Astrocyte of the spinal cord (primary cell): ENCODE results near the gene NR3C1.
"Not testable (repeated sequence)": the region's sequence is repeated elsewhere in the genome, so short reads cannot be mapped to it uniquely, and the experiment has no call there.

Source experiments
- DNase-seq: peaks from one replicate; pipeline ENCODE4 v3.0.0; 2011; ENCODE audit warnings: low read depth, low spot score
- H3K4me3 ChIP-seq: 2 replicates; pipeline ENCODE4 v1.5.1; 2011; ENCODE audit warnings: low read depth, mild to moderate bottlenecking, low read length, moderate library complexity
- CTCF ChIP-seq: IDR thresholded peaks from 2 replicates; pipeline ENCODE4 v1.5.1; 2012; ENCODE audit warnings: low read depth, mild to moderate bottlenecking, low read length, inconsistent platforms
- in situ Hi-C: cut with HindIII; loops from 2 replicates; pipeline ENCODE4 v1.10.0; 2017; ENCODE audit warnings: low sequenced_read_pairs

NR3C1 gene

DNA sequence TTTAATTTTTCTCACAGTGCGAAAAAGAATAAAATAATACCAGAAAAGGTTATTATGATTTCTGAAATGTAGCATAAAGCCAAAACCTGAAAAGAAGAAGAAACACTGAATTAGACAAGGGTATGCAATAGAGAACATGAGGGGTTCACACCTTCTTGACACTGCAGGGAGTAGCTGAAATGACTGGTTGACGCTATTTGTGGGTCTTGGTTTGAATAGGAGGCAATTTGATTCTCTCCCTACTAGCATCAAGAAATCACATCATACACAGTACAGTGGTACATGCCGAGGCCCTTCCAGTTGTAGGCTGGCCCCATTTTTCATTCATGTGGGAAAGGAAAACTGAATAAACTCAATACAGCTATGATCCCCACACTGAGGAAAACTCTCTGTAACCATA is 68.6 kb downstream of the NR3C1 start:
- no peak overlapping the region for H3K4me3 ChIP-seq
- no peak for TF ChIP-seq CTCF
- no peak for DNase-seq
- in situ Hi-C loops, result no loop called here

DNA sequence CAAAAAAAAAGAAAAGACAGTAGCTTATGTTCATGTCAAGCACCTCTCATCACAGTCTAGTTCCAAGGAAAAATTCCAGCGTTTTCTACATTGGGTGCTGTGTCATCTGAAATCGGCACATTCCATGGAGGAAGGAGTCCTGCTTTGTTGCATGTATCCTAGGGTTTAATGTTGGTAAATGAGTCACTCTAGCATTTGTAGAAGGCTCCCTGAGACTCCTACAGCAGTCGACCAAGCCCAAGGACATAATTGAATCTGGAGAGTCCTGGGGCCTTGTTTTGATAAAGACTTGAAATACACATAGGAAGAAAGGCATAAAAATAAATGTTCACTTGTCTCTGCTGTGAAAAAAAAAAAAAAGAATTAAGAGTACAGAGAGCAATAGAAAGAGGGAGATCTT is 69.1 kb downstream of the NR3C1 start:
- in situ Hi-C loops, H3K4me3 ChIP-seq, DNase-seq: not testable (repeated sequence)

GRCh38 chr5:143331956-143332355 is 71.5 kb downstream of the NR3C1 start:
- TF ChIP-seq CTCF, result no peak
- H3K4me3 ChIP-seq, result no peak overlapping the region
- no peak for DNase-seq
- in situ Hi-C loops, result no loop called here

DNA sequence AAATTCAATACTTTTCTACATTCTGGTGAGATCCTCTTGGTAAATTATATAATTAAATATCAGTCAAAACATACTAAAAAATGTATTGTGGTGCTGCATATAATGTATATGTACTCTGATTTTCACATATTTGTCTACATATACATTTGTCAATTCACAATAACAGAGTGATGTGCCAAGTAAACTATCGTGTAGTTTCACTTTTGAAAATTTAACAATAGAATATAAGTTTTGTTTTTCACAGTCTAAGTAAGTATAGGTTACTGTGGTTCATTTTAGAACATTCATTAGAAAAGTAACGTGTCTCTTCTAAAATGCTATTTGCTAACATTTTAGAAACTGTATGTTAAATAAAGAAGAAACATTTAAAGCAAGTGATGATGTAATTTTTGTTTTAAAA is 73.6 kb downstream of the NR3C1 start:
- no peak for TF ChIP-seq CTCF
- no peak overlapping the region for H3K4me3 ChIP-seq
- in situ Hi-C loops, result no loop called here
- no peak for DNase-seq

DNA sequence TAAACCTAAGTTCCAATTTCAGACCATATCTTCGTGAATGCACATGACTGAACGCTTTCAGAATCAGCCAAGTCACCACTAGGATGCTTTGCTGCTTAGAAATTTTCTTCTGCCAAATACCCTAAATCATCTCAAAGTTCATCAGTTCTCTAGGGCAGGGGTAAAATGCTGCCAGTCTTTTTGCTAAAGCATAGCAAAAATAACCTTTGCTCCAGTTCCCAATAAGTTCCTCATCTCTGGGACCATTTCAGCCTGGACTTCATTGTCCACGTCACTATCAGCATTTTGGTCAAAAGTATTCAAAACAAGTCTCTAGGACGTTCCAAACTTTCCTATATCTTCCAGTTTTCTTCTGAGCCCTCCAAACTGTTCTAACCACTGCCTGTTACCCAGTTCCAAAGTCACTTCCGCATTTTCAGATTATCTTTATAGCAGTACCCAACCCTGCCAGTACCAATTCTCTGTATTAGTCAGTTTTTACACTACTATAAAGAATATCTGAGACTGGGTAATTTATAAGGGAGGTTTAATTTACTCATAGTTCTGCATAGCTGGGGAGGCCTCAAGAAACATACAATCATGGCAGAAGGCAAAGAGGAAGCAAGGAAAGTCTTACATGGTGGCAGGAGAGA is 74.8 kb downstream of the NR3C1 start:
- no peak for TF ChIP-seq CTCF
- DNase-seq, result no peak
- in situ Hi-C loops, result no loop called here
- H3K4me3 ChIP-seq, result no peak overlapping the region

DNA sequence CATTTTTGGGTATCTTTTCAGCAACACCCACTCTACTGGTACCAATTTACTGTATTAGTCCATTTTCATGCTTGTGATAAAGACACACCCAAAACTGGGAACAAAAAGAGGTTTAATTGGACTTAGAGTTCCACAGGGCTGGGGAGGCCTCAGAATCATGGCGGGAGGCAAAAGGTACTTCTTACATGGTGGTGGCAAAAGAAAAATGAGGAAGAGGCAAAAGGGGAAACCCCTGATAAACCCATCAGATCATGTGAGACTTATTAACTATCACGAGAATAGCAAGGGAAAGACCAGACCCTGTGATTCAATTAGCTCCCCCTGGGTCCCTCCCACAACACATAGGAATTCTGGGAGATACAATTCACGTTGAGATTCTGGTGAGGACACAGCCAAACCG is 78.4 kb downstream of the NR3C1 start:
- H3K4me3 ChIP-seq, in situ Hi-C loops, DNase-seq: not testable (repeated sequence)

- H3K4me3 ChIP-seq, in situ Hi-C loops: not testable (repeated sequence)
- peak; percentile 9 for TF ChIP-seq CTCF
- DNase-seq, result peak; percentile 33
Observed at GRCh38 chr5:143322931-143323630, 80.4 kb downstream of the NR3C1 start.
